Muscle of leg (tissue), 11 donors: ENCODE data around the gene THSD4. TPM values are rescaled to one million over a fixed set of nuclear protein-coding genes. Genes with fewer than 3 reads are reported as not detected.

Experiments used
- DNase-seq: peaks from one replicate; pipeline ENCODE4 v3.0.0; 2013
- H3K27ac ChIP-seq: one replicate; pipeline ENCODE4 v1.5.1; 2013; ENCODE audit warnings: mild to moderate bottlenecking, low read length, control low read depth
- H3K27me3 ChIP-seq: one replicate; pipeline ENCODE4 v1.6.1; 2013; ENCODE audit warnings: low read length; ENCODE audit not compliant: control insufficient read depth, insufficient read depth
- H3K36me3 ChIP-seq: one replicate; pipeline ENCODE4 v1.6.1; 2013; ENCODE audit warnings: low read length; ENCODE audit not compliant: control insufficient read depth, insufficient read depth
- H3K4me1 ChIP-seq: one replicate; pipeline ENCODE4 v1.6.1; 2013; ENCODE audit warnings: low read length; ENCODE audit not compliant: control insufficient read depth, insufficient read depth
- H3K4me3 ChIP-seq: one replicate; pipeline ENCODE4 v1.5.1; 2013; ENCODE audit warnings: low read length, control low read depth
- H3K9me3 ChIP-seq: replicated peaks from 2 replicates; pipeline ENCODE4 v1.6.1; 2013; ENCODE audit warnings: low read depth, low read length; ENCODE audit not compliant: control insufficient read depth
- WGBS: methylation state at CpG from one replicate; pipeline ENCODE4 v1.1.5; 2013; ENCODE audit warnings: missing lambda C conversion rate; ENCODE audit not compliant: insufficient coverage; 5-methylcytosine and 5-hydroxymethylcytosine counted together
- polyA plus RNA-seq, 8 donors: library from polyadenylated mRNA; unstranded; fragments of 120-200 nt; gene quantifications; one replicate each; pipeline versions ENCODE4 v1.2.1 to v1.2.3, GENCODE V29; 2013; ENCODE audit warnings: inconsistent platforms in 1 of 8, low replicate concordance in 1 of 8; ENCODE audit not compliant: insufficient read length in 8 of 8, insufficient read depth in 1 of 8
- total RNA-seq: library from RNA; stranded (reverse); fragments of 120-200 nt; gene quantifications from one replicate; pipeline ENCODE4 v1.2.4, GENCODE V29; 2013

THSD4 gene
- total and polyA plus RNA-seq, 9 donors = 17.6 to 33.8 (median 25.5) TPM

DNA sequence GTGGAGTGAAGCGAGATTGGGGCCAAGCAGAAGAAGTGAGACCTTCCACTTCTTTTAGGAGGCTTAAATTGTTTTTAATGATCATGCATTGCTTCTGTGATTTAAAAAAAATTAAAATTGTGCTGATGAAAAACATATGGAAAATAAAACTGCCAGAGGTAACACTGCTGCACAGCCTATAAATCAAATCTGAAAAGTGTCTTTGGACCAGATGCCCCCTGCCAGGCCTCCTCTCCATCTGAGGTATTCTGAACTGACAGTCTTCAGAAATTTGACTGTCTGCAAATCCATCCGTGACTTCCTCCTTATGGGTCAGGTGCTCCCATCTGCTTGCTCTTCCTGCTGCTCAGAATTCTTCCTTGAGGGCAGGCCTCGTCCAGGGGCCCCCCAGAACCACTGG lies 586.5 kb downstream of the THSD4 start:
- Histone ChIP-seq H3K9me3 (no peaks in the 10 kb centered on the region), H3K36me3 (no peaks in the 10 kb centered on the region), H3K4me3 (no peak overlapping the region), H3K27ac (no peak overlapping the region), H3K27me3 (no peaks in the 10 kb centered on the region), H3K4me1 (peaks cover 8% of the 10 kb centered on the region)
- 78% methylated on average over 3 of the region's 3 CpGs for WGBS
- no peak for DNase-seq

DNA sequence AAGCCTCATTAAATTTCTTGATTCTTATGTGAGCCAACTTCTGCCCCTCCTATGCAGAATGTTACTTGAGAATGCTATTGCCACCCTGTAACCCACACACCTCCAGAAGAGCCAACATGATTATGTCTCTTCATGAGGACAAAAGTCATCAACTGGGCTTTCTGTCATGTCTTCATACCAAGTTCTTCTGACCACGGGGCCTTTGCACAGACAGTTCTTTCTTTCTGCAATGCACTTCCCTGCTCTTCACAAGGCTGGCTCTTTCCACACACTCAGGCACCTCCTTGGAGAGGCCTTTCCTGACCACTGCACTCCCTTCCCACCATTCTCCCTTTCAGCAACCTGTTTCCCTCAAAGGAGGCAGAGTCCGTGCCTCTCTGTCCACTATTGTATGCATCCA lies 587.2 kb downstream of the THSD4 start:
- DNase-seq = no peak
- H3K4me3 ChIP-seq = no peak overlapping the region
- H3K27ac ChIP-seq = no peak overlapping the region
- 95% methylated on average over 1 of the region's 2 CpGs for WGBS
- no peaks in the 10 kb centered on the region for H3K9me3 ChIP-seq
- no peaks in the 10 kb centered on the region for H3K27me3 ChIP-seq
- no peaks in the 10 kb centered on the region for H3K36me3 ChIP-seq
- peaks cover 9% of the 10 kb centered on the region for H3K4me1 ChIP-seq

DNA sequence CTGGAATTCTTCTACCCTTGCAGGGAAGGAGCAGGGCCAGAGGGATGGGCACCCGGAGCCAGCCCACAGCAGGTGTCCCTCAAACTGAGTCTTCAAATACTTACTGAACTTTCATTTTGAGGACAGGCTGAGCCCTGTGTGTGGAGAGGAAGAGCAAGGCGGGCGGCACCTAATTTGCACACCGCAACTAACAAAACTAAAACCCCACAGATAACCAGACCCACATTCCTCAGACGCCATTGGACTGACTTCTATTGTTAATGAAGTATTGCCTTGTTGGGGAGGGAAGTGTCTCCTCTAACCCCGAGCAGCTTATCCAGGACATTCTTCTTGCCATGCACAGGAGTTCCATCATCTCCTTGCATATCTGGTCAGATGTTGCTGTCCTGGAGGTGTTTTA lies 589.9 kb downstream of the THSD4 start:
- Histone ChIP-seq H3K9me3 (no peaks in the 10 kb centered on the region), H3K27ac (no peak overlapping the region), H3K36me3 (no peaks in the 10 kb centered on the region), H3K4me1 (peaks cover 23% of the 10 kb centered on the region), H3K4me3 (no peak overlapping the region), H3K27me3 (no peaks in the 10 kb centered on the region)
- WGBS = no CpG with 5 or more reads among the region's 6 CpGs
- no peak for DNase-seq

DNA sequence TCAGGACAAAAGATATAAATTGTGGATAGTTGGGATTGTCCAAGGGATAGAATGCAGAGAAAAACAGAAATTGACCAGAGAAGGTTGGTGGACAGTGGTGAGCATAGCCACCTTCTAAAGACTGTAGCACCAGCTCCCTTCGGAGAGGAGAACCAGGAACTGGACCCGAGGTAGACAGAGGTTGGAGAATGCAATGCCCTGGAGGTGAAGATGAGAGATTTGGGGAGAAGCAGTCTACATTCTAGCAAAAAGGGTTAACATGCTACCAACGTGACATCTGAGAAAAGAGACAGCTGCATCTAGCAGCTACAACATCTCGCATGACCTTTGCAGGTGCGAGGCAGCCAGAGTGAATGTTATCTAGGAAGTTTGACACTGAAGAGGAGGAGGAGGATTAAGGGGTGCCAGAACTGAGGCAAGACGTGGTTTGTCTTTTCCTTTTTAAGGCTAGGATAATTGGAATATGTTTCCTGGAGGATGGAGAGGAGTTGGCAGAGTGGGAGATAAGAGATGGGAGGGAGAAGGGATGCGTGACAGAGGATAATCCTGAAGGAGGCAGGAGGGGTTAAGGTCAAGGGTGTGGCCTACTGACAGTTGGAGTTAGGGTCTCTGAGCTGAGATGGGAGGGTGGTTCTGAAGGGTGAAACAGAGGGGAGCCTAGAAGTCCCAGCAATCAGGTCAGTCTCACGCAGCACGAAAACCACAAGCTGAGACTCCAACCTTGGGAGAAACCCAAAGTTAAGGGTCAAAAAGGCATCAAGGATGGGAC lies 591.4 kb downstream of the THSD4 start:
- no peak for DNase-seq
- peaks cover 23% of the 10 kb centered on the region for H3K4me1 ChIP-seq
- no peak overlapping the region for H3K27ac ChIP-seq
- no peak overlapping the region for H3K4me3 ChIP-seq
- H3K27me3 ChIP-seq = no peaks in the 10 kb centered on the region
- no peaks in the 10 kb centered on the region for H3K36me3 ChIP-seq
- 68% methylated on average over 7 of the region's 9 CpGs for WGBS
- H3K9me3 ChIP-seq = no peaks in the 10 kb centered on the region

DNA sequence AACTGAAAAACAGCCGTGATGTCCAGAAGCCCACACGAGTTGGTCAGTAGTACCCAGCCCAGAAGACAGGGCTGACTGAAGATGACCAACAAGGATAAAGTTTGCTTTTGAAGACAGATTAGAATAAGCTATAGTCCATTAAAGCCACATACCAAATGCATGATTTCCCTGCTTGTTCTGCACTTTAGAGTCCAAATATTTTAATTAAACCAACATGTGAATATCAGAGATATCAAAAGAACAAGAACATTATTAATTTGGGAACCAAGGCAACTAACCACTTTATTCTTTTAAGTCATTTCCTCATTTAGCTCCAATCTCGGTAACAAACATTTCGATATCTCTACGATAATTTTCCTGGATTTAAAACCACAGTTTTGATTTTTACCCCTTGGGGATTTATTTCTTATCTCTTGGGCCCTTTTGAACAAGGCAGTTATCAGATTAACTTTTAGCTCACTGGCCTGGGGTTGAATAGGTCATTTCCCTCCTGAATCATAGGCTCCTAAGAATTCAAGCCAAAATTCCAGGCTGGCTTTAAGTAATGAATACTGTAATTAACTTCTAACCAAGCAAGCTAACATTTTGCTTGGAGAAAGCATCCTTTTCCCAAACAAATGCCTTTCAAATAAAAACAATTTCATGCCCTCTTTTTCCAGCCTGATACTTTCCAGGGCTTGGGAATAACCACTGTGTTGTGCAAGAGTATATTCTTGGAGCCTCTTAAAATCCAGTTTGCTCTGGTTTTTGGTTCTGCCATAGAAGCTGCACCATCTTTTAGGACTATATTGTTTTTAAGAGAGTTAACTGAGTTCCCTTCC lies 592.2 kb downstream of the THSD4 start:
- no peaks in the 10 kb centered on the region for H3K9me3 ChIP-seq
- DNase-seq = no peak
- 61% methylated on average over 2 of the region's 5 CpGs for WGBS
- H3K27ac ChIP-seq = peak overlapping the region; percentile 30
- H3K4me3 ChIP-seq = no peak overlapping the region
- peaks cover 23% of the 10 kb centered on the region for H3K4me1 ChIP-seq
- H3K36me3 ChIP-seq = no peaks in the 10 kb centered on the region
- no peaks in the 10 kb centered on the region for H3K27me3 ChIP-seq

DNA sequence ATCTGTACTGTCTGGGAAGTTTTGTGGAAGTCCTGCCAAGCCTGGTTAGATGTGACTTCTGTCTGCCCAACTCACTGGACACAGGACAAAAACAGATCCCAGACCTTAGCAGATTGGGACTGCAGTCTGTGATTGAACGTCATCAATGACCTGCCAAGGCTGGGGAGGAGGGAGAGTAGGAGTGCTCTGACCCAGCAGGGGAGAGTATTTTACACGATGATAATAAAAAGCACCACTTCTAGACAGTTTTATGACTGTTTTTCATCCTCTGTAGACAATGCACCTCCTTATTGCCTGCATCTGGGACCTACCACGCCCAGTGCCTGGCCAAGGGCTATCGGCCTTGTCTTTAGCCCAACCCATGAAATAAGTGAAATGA lies 592.8 kb downstream of the THSD4 start:
- DNase-seq = peak; percentile 48
- no peaks in the 10 kb centered on the region for H3K36me3 ChIP-seq
- peak overlapping the region; percentile 30 for H3K27ac ChIP-seq
- H3K4me1 ChIP-seq = peaks cover 23% of the 10 kb centered on the region
- H3K27me3 ChIP-seq = no peaks in the 10 kb centered on the region
- no CpG with 5 or more reads among the region's 4 CpGs for WGBS
- H3K4me3 ChIP-seq = no peak overlapping the region
- H3K9me3 ChIP-seq = no peaks in the 10 kb centered on the region

DNA sequence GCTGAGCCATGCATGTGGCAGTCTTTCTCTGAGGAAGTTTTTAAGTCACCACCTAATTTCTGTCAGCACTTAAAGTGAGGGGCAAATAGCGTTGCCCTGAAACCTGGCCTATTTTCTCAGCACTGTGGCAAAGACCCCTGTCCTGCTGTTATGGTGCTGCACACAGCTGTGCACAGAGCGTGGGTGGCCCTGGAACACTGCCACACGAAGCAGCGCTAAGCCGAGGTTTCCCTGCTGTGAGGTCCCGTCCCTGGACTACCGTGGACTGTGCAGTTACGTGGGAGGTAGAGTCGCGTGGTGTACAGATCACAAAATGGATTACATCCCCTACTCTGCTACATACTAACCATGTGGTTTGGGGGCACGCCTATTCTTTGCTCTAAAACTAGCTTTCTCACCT lies 593.5 kb downstream of the THSD4 start:
- H3K4me1 ChIP-seq = peaks cover 25% of the 10 kb centered on the region
- H3K36me3 ChIP-seq = no peaks in the 10 kb centered on the region
- H3K4me3 ChIP-seq = no peak overlapping the region
- WGBS = 28% methylated on average over 6 of the region's 11 CpGs
- H3K9me3 ChIP-seq = no peaks in the 10 kb centered on the region
- peak; percentile 73 for DNase-seq
- H3K27ac ChIP-seq = no peak overlapping the region
- H3K27me3 ChIP-seq = no peaks in the 10 kb centered on the region

DNA sequence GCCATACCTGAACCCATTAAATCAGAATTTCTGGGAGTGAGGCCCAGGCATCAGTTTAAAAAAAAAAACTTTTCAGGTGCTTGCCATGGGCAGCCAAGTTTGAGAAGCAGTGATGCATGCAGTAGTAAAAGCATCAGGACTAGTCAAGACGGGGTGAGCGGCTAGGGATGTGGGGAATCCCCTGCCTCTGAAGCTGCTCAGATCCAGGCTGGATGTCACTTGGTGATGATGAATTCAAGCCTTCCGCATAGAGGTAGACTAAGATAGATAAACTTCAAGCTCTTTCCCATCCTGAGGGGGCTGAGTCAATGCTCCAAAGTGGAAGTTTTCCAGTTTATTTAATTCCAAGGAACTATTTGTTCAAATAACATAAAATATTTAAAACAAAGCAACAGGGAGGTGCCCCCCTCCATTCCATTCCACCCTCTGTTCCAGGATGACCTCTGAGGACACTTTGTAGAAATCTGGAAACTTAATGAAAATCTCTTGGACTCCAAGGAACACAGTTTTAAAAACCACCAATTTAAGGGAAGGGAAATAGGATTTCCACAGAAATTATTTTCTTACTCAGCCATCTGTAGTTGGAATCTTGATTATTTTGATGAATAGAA lies 594.6 kb downstream of the THSD4 start:
- no peaks in the 10 kb centered on the region for H3K27me3 ChIP-seq
- peaks cover 25% of the 10 kb centered on the region for H3K4me1 ChIP-seq
- no peak for DNase-seq
- WGBS = 94% methylated on average over 2 of the region's 3 CpGs
- no peak overlapping the region for H3K27ac ChIP-seq
- H3K9me3 ChIP-seq = no peaks in the 10 kb centered on the region
- H3K4me3 ChIP-seq = no peak overlapping the region
- no peaks in the 10 kb centered on the region for H3K36me3 ChIP-seq

DNA sequence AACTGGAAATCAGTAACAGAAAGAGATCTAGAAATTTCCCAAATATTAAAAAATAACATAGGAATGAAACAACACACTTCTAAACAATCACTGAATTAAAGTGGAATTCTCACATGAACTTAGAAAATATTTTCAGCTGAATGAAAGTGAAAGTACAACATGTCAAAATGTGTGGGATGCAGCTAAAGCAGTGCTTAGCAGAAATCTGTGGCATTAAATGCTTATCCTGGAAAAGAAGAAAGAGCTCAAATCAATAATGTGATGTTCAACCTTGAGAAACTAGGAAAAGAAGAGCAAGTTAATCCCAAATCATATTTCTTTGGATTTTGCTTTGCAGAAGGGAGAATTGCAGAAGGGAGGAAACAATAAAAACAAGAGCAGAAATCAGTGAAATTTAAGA lies 596.9 kb downstream of the THSD4 start:
- no peaks in the 10 kb centered on the region for H3K36me3 ChIP-seq
- H3K27ac ChIP-seq = no peak overlapping the region
- no peaks in the 10 kb centered on the region for H3K9me3 ChIP-seq
- peaks cover 16% of the 10 kb centered on the region for H3K4me1 ChIP-seq
- no peaks in the 10 kb centered on the region for H3K27me3 ChIP-seq
- no peak for DNase-seq
- H3K4me3 ChIP-seq = no peak overlapping the region

DNA sequence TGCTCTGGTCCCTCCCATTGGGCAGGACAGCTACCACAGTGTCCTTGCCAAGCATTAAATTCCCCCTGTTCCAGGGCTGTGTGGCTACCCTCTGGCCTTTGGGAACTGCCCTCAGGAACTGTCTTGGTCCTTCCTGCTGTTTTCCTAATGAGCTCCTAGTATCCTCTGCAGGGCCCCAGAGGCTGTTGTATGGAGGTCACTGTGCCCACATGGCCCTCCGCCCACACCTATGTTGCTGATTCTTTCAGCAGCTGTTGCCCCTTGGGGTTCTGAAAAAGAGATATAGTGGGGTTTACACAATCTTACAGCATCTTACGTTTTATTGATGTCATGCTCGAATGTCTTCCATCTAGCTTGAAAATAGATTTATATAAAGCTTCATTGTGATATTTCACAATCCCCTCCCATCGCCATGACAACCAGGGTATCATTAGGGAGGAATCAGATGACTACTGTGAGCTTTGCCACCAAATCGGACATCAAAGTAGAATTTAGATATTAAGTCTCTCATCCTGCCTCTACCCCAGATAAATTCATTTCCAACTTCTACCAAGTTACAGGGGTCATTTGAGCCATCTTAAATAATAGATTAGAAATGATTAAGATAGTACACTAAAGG lies 598.0 kb downstream of the THSD4 start:
- DNase-seq = no peak

More for the DNA sequence above, 598.0 kb downstream of the THSD4 start:
- H3K27me3 ChIP-seq = no peaks in the 10 kb centered on the region
- WGBS = no CpG with 5 or more reads among the region's 5 CpGs
- H3K4me3 ChIP-seq = no peak overlapping the region
- no peaks in the 10 kb centered on the region for H3K9me3 ChIP-seq
- no peak overlapping the region for H3K27ac ChIP-seq
- H3K4me1 ChIP-seq = peaks cover 9% of the 10 kb centered on the region
- no peaks in the 10 kb centered on the region for H3K36me3 ChIP-seq
